ENCODE results near the gene CFL1. TPM values are rescaled to one million over a fixed set of nuclear protein-coding genes. Genes with fewer than 3 reads are reported as not detected.

Gene CFL1
- polyA plus RNA-seq, 1 of the 3 experiments (the other 2 are of a cell fraction): 4,252 TPM

DNA sequence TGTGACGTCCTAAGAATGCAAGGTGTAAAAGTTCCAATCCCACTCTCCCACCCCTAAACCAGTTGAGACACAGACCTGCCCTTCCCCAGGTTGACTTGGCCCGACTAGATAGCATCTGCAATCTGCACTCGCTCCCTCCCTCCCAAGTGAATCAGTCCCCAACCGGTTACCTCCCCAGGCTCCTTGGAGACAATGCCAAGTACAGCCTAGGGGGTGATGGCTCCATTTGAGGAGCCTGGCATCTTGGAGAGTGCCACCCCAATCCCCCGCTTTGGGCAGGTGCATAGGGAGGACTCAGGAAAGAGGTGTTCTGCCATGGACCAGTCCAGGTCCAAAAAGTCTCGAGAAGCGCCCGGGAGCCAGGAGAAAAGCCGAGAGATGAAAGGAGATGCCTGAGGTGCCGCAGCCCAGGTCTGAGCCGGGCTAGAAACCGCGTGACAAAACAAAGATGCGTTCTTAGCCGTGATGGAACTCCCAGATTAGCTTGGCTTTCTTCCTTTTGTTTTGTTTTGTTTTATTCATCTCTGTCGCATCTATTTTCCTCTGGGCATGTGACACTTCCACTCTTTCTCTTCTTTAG, 42.9 kb downstream of the CFL1 start:
- no peak overlapping the region for H3K27ac ChIP-seq (ENCODE audit: low read depth in 2 of 2, low read length in 1 of 2)
- WGBS (ENCODE audit: low lambda C conversion rate): 91% methylated on average over 16 of the region's 16 CpGs
- no peak overlapping the region for H3K4me2 ChIP-seq
- no peaks in the 10 kb centered on the region for H4K20me1 ChIP-seq (ENCODE audit: insufficient read depth)
- H3K79me2 ChIP-seq (ENCODE audit: insufficient read depth): no peaks in the 10 kb centered on the region
- H3K36me3 ChIP-seq (replicated peaks in 1 of 2; ENCODE audit: control insufficient read depth in 1 of 2, insufficient read depth in 2 of 2, low read length in 1 of 2): no peaks in the 10 kb centered on the region
- TF ChIP-seq ELF1 (IDR thresholded peaks at IDR 0.05) (no peak), FOXJ3 (CRISPR knock-in tag; IDR thresholded peaks at IDR 0.05) (no peak), POLR2AphosphoS5 (IDR thresholded peaks at IDR 0.05; ENCODE audit: low read depth, low read length) (no peak), ZBTB33 (IDR thresholded peaks at IDR 0.05; ENCODE audit: borderline replicate concordance, low read depth) (no peak), TAF1 (IDR thresholded peaks at IDR 0.05; ENCODE audit: borderline replicate concordance, low read depth, low read length) (no peak), NFIC (IDR thresholded peaks at IDR 0.05; ENCODE audit: borderline replicate concordance) (no peak), GATA2 (CRISPR knock-in tag; IDR thresholded peaks at IDR 0.05) (no peak), TCF12 (IDR thresholded peaks at IDR 0.05) (no peak), FOSL2 (IDR thresholded peaks at IDR 0.05; ENCODE audit: borderline replicate concordance, low read depth) (no peak), SIN3A (IDR thresholded peaks at IDR 0.05; ENCODE audit: borderline replicate concordance, low read depth, low read length) (no peak), RAD21 (IDR thresholded peaks at IDR 0.05; ENCODE audit: low read length) (no peak), PBX3 (IDR thresholded peaks at IDR 0.05) (no peak), IRF3 (IDR thresholded peaks at IDR 0.05; ENCODE audit: low read depth, low read length) (no peak), EZH2phosphoT487 (IDR thresholded peaks at IDR 0.05; ENCODE audit: borderline replicate concordance, low read depth) (no peak), FOXM1 (IDR thresholded peaks at IDR 0.05; ENCODE audit: low read depth) (no peak)
- TF ChIP-seq, protein P1, sequence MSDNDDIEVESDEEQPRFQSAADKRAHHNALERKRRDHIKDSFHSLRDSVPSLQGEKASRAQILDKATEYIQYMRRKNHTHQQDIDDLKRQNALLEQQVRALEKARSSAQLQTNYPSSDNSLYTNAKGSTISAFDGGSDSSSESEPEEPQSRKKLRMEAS (IDR thresholded peaks at IDR 0.05; ENCODE audit: low read depth): no peak
- TF ChIP-seq, protein P2, sequence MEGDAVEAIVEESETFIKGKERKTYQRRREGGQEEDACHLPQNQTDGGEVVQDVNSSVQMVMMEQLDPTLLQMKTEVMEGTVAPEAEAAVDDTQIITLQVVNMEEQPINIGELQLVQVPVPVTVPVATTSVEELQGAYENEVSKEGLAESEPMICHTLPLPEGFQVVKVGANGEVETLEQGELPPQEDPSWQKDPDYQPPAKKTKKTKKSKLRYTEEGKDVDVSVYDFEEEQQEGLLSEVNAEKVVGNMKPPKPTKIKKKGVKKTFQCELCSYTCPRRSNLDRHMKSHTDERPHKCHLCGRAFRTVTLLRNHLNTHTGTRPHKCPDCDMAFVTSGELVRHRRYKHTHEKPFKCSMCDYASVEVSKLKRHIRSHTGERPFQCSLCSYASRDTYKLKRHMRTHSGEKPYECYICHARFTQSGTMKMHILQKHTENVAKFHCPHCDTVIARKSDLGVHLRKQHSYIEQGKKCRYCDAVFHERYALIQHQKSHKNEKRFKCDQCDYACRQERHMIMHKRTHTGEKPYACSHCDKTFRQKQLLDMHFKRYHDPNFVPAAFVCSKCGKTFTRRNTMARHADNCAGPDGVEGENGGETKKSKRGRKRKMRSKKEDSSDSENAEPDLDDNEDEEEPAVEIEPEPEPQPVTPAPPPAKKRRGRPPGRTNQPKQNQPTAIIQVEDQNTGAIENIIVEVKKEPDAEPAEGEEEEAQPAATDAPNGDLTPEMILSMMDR (IDR thresholded peaks at IDR 0.05): no peak
- no peaks in the 10 kb centered on the region for H3K27me3 ChIP-seq (ENCODE audit: insufficient read depth)
- ChIA-PET POLR2A (interaction anchor here (0.7 kb wide), 1 partner anchor 98 kb away, joined by 3 read pairs; no protein-coding TSS in a partner anchor), CTCF (interaction anchor here (0.6 to 13.8 kb wide), 5 partner anchors 25 to 285 kb away, joined by 3 to 111 read pairs (median 35); partner anchors contain the start of genes KAT5 and OVOL1)
- H3K9ac ChIP-seq: no peak overlapping the region
- no peak for DNase-seq
- H3K4me1 ChIP-seq (ENCODE audit: control insufficient read depth in 1 of 2, insufficient read depth in 2 of 2, low read depth in 1 of 2, low read length in 1 of 2): peaks cover 0 to 3% of the 10 kb centered on the region in 2 experiments; a peak in 1 of 4 replicates
- no peaks in the 10 kb centered on the region for H3F3A ChIP-seq (replicated peaks; ENCODE audit: insufficient read depth)
- no peak overlapping the region for H3K4me3 ChIP-seq (ENCODE audit: low read depth in 2 of 2, low read length in 1 of 2)
- no peak overlapping the region for H2AFZ ChIP-seq (ENCODE audit: low read depth)
- no peaks in the 10 kb centered on the region for H3K9me3 ChIP-seq
- H3K9me2 ChIP-seq: no peaks in the 10 kb centered on the region

Measured in SK-N-SH (cell line).